Ishikawa (cell line): ENCODE measurements around the gene MMP11.

Source experiments
- EGR1 ChIP-seq: IDR thresholded peaks from 2 replicates; pipeline ENCODE4 v1.6.1; 2012
- EP300 ChIP-seq: IDR thresholded peaks from 2 replicates; pipeline ENCODE4 v1.6.1; 2012; ENCODE audit warnings: borderline replicate concordance
- MAX ChIP-seq: IDR thresholded peaks from 2 replicates; pipeline ENCODE4 v1.6.1; 2012
- NFIC ChIP-seq: IDR thresholded peaks from 2 replicates; pipeline ENCODE4 v1.6.1; 2012
- TAF1 ChIP-seq: IDR thresholded peaks from 2 replicates; pipeline ENCODE4 v1.6.1; 2012; ENCODE audit warnings: low read depth, mild to moderate bottlenecking
- TCF12 ChIP-seq: IDR thresholded peaks from 2 replicates; pipeline ENCODE4 v1.6.1; 2012; ENCODE audit warnings: low read depth
- TEAD4 ChIP-seq: IDR thresholded peaks from 2 replicates; pipeline ENCODE4 v1.6.1; 2012
- USF1 ChIP-seq: IDR thresholded peaks from 2 replicates; pipeline ENCODE4 v1.6.1; 2012
- ZBTB7A ChIP-seq: IDR thresholded peaks from 2 replicates; pipeline ENCODE4 v1.6.1; 2012; ENCODE audit warnings: low read depth
- TF ChIP-seq, protein P1 (sequence below): IDR thresholded peaks from 2 replicates; pipeline ENCODE4 v1.6.1; 2012; ENCODE audit warnings: low read depth, mild to moderate bottlenecking

GRCh38 chr22:23744001-23744400 lies 28.6 kb upstream of the MMP11 start:
- TF ChIP-seq ZBTB7A (no peak), TAF1 (no peak), MAX (no peak), NFIC (no peak), TCF12 (no peak), TEAD4 (no peak), EGR1 (no peak), EP300 (no peak), USF1 (no peak)
- TF ChIP-seq, protein P1, sequence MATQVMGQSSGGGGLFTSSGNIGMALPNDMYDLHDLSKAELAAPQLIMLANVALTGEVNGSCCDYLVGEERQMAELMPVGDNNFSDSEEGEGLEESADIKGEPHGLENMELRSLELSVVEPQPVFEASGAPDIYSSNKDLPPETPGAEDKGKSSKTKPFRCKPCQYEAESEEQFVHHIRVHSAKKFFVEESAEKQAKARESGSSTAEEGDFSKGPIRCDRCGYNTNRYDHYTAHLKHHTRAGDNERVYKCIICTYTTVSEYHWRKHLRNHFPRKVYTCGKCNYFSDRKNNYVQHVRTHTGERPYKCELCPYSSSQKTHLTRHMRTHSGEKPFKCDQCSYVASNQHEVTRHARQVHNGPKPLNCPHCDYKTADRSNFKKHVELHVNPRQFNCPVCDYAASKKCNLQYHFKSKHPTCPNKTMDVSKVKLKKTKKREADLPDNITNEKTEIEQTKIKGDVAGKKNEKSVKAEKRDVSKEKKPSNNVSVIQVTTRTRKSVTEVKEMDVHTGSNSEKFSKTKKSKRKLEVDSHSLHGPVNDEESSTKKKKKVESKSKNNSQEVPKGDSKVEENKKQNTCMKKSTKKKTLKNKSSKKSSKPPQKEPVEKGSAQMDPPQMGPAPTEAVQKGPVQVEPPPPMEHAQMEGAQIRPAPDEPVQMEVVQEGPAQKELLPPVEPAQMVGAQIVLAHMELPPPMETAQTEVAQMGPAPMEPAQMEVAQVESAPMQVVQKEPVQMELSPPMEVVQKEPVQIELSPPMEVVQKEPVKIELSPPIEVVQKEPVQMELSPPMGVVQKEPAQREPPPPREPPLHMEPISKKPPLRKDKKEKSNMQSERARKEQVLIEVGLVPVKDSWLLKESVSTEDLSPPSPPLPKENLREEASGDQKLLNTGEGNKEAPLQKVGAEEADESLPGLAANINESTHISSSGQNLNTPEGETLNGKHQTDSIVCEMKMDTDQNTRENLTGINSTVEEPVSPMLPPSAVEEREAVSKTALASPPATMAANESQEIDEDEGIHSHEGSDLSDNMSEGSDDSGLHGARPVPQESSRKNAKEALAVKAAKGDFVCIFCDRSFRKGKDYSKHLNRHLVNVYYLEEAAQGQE: no peak
